GM19328 (cell line): ENCODE data around the gene SLC45A3.

Experiments
- ATAC-seq: cut with Tn5 transposase; IDR thresholded peaks from one replicate; pipeline ENCODE4 v1.9.1; 2021; ENCODE audit warnings: mild to moderate bottlenecking, moderate library complexity; ENCODE audit not compliant: unreplicated experiment

The SLC45A3 gene

GRCh38 chr1:205612104-205612503 is 68.2 kb downstream of the SLC45A3 start:
- no peak for ATAC-seq

- ATAC-seq = no peak
Observed at GRCh38 chr1:205610901-205611466, 69.3 kb downstream of the SLC45A3 start.

- no peak for ATAC-seq
Observed at GRCh38 chr1:205610036-205610435, 70.3 kb downstream of the SLC45A3 start.
